ENCODE measurements around the gene UBXN11.

DNA sequence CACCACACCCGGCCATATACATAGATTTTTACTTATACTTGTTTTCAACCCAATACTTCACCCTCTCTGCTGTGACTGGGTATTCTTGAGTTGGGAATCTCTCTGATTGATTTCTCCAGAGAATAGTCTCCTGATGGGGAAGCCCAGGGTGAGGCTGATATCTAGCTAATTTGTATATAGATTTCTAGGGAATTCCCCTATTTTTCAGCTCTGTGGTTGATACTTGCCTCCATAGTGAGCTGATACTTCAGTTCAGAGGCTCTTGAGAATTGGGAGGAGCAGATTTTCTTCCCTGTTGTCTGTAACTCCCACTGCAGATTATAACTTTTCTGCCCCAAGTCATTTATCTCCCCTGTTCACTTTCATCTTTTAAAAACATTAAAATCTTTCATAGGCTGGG is 41.0 kb downstream of the UBXN11 start:
- TF ChIP-seq, protein P1, sequence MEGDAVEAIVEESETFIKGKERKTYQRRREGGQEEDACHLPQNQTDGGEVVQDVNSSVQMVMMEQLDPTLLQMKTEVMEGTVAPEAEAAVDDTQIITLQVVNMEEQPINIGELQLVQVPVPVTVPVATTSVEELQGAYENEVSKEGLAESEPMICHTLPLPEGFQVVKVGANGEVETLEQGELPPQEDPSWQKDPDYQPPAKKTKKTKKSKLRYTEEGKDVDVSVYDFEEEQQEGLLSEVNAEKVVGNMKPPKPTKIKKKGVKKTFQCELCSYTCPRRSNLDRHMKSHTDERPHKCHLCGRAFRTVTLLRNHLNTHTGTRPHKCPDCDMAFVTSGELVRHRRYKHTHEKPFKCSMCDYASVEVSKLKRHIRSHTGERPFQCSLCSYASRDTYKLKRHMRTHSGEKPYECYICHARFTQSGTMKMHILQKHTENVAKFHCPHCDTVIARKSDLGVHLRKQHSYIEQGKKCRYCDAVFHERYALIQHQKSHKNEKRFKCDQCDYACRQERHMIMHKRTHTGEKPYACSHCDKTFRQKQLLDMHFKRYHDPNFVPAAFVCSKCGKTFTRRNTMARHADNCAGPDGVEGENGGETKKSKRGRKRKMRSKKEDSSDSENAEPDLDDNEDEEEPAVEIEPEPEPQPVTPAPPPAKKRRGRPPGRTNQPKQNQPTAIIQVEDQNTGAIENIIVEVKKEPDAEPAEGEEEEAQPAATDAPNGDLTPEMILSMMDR (IDR thresholded peaks at IDR 0.05) = no peak
- TF ChIP-seq POLR2AphosphoS5 (IDR thresholded peaks at IDR 0.05; ENCODE audit: low read depth, low read length) = no peak
